ENCODE results near the gene PLAAT2.

PLAAT2 gene

GRCh38 chr11:63534895-63535461, 28.2 kb downstream of the PLAAT2 start:
- TF ChIP-seq ZFP30 (CRISPR knock-in tag; IDR thresholded peaks at IDR 0.05) = no peak
- ATAC-seq = no peak

GRCh38 chr11:63534076-63534475, 29.1 kb downstream of the PLAAT2 start:
- ATAC-seq = no peak
- TF ChIP-seq PPARA (CRISPR knock-in tag; IDR thresholded peaks at IDR 0.05; ENCODE audit: borderline replicate concordance) (no peak), GLIS3 (CRISPR knock-in tag; IDR thresholded peaks at IDR 0.05) (no peak), ZNF70 (CRISPR knock-in tag; IDR thresholded peaks at IDR 0.05) (no peak), CSRNP3 (CRISPR knock-in tag; IDR thresholded peaks at IDR 0.05) (no peak), BACH2 (CRISPR knock-in tag; IDR thresholded peaks at IDR 0.05; ENCODE audit: borderline replicate concordance) (no peak), PATZ1 (CRISPR knock-in tag; IDR thresholded peaks at IDR 0.05; ENCODE audit: borderline replicate concordance) (no peak), ZFP30 (CRISPR knock-in tag; IDR thresholded peaks at IDR 0.05) (no peak), TCF4 (CRISPR knock-in tag; IDR thresholded peaks at IDR 0.05; ENCODE audit: borderline replicate concordance) (no peak), CSDC2 (CRISPR knock-in tag; IDR thresholded peaks at IDR 0.05) (no peak), ISL1 (CRISPR knock-in tag; IDR thresholded peaks at IDR 0.05) (no peak)

- ATAC-seq = no peak
- TF ChIP-seq PATZ1 (CRISPR knock-in tag; IDR thresholded peaks at IDR 0.05; ENCODE audit: borderline replicate concordance) (no peak), CSDC2 (CRISPR knock-in tag; IDR thresholded peaks at IDR 0.05) (no peak), CSRNP3 (CRISPR knock-in tag; IDR thresholded peaks at IDR 0.05) (no peak), ZNF70 (CRISPR knock-in tag; IDR thresholded peaks at IDR 0.05) (no peak), ZFP3 (CRISPR knock-in tag; IDR thresholded peaks at IDR 0.05) (no peak), ESRRG (CRISPR knock-in tag; IDR thresholded peaks at IDR 0.05) (no peak), ZNF8 (CRISPR knock-in tag; IDR thresholded peaks at IDR 0.05) (no peak), POU6F1 (CRISPR knock-in tag; IDR thresholded peaks at IDR 0.05; ENCODE audit: borderline replicate concordance, low read depth) (no peak), CREB5 (CRISPR knock-in tag; IDR thresholded peaks at IDR 0.05; ENCODE audit: low read depth) (no peak), ISL1 (CRISPR knock-in tag; IDR thresholded peaks at IDR 0.05) (no peak), TOX (CRISPR knock-in tag; IDR thresholded peaks at IDR 0.05; ENCODE audit: borderline replicate concordance) (no peak), TCF4 (CRISPR knock-in tag; IDR thresholded peaks at IDR 0.05; ENCODE audit: borderline replicate concordance) (no peak), GLIS3 (CRISPR knock-in tag; IDR thresholded peaks at IDR 0.05) (no peak), PPARA (CRISPR knock-in tag; IDR thresholded peaks at IDR 0.05; ENCODE audit: borderline replicate concordance) (no peak), ZFP30 (CRISPR knock-in tag; IDR thresholded peaks at IDR 0.05) (no peak), BACH2 (CRISPR knock-in tag; IDR thresholded peaks at IDR 0.05; ENCODE audit: borderline replicate concordance) (no peak), OSR1 (CRISPR knock-in tag; IDR thresholded peaks at IDR 0.05) (no peak), SNAI2 (CRISPR knock-in tag; IDR thresholded peaks at IDR 0.05) (no peak)
Observed at GRCh38 chr11:63532799-63533475, 30.2 kb downstream of the PLAAT2 start.
